HPDE6-E6E7 (cell line): Measurements from ENCODE around the gene NDUFAF3.

ENCODE experiments used
- DNase-seq: peaks from one replicate; pipeline ENCODE4 v3.0.0; 2011; ENCODE audit warnings: missing footprints; ENCODE audit errors: extremely low spot score

NDUFAF3 gene, protein sequence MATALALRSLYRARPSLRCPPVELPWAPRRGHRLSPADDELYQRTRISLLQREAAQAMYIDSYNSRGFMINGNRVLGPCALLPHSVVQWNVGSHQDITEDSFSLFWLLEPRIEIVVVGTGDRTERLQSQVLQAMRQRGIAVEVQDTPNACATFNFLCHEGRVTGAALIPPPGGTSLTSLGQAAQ

DNA sequence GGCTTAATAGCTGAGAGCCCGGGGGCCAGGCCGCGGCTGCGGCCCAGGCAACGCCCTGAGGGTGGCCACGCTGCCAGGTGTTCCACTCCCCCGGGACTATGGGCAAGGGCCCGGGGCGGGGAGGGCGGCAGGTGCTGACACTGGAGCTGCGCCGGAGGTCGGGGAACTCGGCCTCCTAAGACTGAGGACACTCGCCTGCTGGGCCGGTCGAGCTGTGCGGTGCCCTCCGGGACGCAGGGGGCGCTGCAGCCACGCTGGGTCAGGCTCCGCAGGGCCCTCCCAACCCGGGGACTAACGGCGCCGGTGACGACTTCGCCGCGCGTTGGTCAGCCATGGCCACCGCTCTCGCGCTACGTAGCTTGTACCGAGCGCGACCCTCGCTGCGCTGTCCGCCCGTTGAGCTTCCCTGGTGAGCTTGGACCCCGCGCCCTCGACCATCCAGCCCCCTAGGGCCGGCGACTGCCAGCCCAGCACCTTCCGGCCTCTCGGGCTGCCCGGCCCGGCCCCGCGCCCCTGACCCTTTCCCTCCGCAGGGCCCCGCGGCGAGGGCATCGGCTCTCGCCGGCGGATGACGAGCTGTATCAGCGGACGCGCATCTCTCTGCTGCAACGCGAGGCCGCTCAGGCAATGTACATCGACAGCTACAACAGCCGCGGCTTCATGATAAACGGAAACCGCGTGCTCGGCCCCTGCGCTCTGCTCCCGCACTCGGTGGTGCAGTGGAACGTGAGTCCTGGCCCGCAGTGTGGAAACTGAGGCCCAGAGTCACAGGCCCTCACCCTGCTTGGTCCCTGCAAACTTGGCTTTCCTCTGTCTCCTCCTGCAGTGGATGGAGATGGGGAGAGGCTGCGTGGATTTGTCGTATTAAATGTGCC lies at the start of gene NDUFAF3:
NDUFAF3 (plus strand) TSS at position 309 of the 875 bp plus-strand sequence; CDS start at position 333, 24 bp downstream.
- DNase-seq, result peak; percentile 56

DNA sequence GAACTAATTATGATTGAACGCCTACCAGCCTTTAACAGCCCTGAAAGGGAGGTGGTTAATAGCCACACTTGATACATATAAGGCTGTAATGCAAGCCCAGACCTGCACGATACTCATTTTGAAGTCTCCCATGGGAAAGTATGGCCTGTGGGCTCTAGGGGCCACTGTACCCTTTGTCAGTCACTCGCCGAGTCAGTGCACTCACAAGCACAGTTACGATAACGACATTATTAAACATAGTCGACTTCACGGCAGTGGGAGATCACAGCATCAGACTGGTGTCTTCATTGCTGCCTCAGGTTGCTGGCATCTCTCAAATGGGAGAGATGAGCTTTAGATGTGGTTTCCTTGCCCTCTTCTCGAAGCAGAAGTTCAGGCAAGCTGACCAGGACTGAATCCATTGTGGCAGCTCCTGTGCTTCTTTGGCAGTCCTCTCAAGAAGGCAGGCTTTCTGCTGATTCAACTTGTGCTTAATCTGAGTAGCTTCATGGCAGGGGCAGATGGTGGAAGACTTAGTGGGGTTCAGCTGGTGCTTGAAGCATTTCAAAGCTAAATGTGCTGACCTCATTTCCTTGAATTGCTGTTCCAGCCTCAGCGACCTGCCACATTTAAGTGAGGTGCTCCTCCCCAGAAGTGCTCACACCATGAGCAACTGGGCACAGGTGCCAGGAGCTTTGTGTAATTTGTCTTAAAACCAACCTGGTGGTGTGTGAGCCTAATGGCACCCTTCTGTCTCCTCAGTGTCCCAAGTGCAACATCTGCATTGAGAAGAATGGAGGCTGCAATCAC lies 47.7 kb upstream of the NDUFAF3 start:
- DNase-seq, result no peak

DNA sequence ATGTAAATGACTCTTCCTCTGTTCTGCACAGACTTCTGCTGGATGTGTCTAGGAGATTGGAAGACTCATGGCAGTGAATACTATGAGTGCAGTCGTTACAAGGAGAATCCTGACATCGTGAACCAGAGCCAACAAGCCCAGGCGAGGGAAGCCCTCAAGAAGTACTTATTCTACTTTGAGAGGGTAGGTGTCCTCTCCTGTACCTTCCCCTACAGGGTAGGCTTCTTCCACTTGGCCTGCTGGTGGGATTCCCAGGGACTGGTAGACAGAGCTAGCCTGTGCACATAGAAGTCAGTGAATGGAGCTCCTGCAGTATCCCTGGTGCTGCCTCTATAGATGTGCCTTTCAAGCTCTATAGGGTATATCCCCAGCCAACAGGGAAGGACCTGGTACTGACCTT lies 42.5 kb upstream of the NDUFAF3 start:
- no peak for DNase-seq

DNA sequence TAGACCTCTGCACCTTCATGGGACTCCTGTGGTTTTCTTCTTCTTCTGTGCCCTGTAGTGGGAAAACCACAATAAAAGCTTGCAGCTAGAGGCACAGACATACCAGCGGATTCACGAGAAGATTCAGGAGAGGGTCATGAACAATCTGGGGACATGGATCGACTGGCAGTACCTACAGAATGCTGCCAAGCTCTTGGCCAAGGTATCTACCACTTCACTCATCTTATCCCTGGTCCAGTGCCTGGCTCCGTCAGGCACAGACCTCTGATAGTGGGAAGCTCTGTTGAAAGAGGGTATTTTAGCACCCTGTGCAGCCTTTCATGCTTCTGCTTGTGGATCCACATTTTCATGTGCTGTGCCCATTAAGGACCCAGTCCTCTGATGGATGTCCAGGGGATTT lies 41.6 kb upstream of the NDUFAF3 start:
- DNase-seq, result no peak

DNA sequence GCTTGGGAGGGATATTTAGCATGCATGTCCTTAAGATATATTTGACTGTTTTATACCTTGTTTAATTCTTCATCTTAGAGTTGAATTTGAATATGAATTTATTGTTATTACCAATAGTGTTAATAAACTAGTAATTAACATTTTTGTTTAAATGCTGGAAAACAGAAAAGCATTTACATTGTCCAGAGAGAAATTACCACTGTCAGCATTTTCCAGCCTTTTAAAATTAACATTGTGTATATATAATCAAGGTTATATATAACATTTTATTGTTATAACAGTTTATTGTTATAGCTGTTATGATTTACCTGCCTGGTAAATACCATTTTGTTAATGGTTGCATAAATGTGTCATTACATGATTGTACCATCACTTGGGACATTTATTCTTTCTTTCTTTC lies 39.9 kb upstream of the NDUFAF3 start:
- DNase-seq, result no peak

DNA sequence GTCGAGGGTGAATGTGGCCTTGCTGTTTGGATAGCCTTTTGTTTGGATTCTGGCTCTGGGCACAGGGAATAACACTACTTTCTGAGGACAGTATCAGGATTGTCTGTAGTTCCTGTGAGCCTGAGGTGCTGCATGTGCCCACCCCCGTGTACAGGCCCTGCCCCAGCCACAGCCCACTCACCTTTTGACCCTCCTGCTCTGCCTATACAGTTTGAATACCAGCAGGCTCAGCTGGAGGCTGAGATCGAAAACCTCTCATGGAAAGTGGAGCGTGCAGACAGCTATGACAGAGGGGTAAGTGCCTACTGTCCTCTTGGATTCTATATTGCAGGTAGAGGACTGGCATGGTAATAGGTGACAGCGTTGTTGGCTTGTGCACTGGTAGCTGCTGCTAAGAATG lies 39.2 kb upstream of the NDUFAF3 start:
- no peak for DNase-seq

DNA sequence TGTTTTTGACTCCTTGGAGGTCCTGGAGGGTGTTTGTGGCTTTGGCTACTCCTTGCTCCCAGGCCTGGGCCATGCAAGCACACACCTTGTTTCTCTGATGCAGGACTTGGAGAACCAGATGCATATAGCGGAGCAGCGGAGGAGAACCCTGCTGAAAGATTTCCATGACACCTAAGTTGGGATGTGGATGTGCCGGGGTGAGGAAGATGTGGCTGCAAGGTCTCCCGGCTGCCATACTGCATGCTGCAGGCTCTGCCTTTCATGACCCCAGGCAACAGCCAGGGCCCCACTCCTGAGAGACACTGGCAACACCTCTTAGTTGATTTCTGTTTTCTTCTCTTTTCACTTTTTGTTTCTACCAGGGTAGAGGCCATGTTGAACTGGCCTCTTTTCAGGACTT lies 38.8 kb upstream of the NDUFAF3 start:
- no peak for DNase-seq

DNA sequence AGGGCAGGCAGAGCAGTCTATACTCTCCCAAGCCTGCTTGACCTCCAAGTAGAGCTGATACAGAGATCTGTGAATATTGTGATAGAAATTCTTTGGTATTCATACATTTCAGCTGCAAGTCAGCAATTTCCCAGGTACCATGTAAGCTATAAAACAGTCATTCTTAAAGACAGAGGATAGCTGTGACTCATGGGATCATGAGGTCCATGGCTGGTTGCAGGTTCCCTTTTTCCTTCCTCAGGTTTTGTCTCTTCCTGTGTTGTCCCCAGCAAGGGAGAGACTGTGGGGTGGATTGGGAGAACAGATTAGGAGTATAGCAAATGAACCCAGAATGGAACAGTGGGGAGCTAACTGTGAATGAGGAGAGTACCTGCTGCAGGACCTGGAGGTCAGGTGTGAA lies 37.3 kb upstream of the NDUFAF3 start:
- DNase-seq, result no peak

DNA sequence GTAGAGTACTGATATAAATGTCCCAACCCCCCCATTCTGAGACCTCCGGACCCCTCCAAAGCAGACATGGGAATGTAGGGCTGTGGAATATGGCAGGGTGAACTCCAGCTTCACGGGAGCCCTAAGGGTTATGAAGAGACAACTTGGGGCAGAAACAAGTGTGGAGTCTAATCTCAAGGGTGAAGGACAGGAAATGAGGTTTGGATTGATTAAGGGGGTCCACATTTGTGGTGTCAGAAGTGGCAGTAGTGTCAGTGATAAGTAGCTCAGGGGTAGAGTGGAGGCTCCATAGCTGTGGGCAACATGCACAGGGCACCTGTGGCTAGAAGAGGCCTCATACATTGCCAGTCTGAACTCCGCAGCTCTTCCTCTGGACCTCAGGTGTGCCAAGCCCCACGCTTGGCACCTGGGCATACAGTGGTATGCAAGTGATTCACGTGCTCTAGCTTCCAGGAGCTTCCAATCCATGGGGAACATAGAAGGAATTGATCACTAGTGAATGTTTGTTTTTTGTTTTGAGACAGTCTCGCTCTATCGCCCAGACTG lies 36.0 kb upstream of the NDUFAF3 start:
- DNase-seq, result no peak

DNA sequence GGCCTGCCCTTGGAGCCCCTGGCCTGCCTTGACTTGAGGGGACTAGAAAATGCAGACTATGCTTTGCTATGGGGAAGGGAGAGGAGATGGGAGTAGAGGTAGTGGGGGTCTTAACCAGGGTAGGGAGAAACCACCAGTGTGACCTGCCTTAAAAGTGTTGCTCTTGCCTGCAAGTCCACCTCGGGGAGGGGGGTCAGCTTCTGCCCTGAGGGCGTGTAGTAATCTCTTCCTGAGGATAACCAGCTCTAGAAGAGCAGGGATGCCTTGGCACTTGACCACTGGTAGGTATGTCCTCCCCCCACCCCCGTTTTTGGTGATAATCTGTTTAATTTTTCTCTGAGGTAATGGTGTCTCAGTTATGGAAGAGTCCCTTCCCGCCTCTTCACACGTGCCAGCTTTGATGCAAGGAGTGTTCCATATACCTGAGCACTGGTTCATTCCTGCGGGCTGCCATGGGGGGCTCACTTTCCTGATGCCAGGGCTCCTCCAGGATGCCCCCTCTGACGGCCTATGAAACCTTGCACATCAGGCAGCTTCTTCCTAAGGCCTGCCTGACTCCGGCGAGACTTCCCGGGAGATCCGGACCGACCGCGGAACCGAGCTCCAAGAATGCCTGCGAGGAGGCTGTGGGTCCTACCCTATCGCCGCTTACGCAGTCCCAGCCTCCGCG lies 32.7 kb upstream of the NDUFAF3 start:
- no peak for DNase-seq

DNA sequence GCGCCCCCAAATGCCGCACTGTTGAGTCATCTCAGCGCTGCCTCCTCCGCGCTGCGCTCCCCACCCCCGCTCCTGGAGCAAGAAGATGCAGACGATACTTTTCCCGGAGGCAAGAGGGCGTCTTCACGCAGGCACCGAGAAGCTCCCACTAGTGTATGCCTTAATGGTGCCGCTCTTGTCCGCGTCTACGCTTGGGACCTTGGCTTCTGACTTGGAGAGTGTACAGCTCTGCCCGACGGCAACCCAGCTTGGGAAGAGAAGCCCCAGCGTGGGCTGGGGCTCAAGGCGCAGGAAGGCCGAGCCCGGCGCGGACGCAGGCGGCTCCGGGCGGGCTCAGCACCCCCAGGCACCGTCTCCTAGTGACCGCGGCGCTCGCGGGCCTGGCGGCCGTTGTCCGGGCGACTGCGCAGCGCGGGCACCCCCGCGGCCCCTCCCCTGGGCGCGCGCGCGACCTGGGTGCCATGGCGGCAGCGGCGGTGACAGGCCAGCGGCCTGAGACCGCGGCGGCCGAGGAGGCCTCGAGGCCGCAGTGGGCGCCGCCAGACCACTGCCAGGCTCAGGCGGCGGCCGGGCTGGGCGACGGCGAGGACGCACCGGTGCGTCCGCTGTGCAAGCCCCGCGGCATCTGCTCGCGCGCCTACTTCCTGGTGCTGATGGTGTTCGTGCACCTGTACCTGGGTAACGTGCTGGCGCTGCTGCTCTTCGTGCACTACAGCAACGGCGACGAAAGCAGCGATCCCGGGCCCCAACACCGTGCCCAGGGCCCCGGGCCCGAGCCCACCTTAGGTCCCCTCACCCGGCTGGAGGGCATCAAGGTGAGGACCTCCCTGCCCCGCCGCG lies 31.9 kb upstream of the NDUFAF3 start, which contains the start of gene P4HTM:
P4HTM (plus strand) TSS at position 446 of the 840 bp plus-strand sequence; CDS start at position 462, 16 bp downstream.
- DNase-seq, result peak; percentile 9

DNA sequence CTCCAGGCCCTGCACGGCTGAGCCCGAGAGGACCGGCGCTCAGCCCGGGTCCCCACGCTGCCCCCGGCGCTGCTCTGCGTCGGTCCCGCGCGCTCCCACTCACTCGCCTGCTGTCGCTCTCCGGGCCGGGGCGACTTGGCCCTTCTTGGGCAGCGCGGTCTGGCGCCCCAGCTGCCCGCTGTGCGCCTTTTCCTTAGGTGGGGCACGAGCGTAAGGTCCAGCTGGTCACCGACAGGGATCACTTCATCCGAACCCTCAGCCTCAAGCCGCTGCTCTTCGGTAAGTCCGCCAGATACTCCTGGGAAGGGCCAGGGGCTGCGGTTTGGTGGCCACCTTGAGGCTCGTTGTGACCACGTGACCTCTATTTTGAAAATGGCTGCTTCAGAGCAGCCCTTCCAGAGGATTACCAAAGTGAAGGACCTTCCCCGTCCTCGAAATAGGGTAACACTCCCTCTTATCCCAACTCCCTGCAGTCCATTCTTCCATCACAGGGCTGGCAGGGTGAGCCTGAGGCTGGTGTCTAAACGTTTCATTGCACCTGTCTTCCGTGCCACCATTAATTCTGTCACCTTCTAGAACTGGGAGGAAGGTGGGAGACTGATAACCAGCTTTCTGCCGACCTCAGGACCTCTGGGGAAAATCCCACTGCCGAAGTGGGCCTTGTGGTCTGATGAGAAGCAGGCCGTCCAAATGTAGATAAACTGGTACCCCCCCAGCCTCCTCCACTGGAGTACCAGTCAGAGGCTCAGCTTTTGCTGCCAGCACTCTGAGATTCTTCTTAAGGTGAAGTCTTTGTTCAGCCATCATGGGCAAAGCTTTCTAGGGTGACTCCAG lies 31.1 kb upstream of the NDUFAF3 start:
- no peak for DNase-seq

DNA sequence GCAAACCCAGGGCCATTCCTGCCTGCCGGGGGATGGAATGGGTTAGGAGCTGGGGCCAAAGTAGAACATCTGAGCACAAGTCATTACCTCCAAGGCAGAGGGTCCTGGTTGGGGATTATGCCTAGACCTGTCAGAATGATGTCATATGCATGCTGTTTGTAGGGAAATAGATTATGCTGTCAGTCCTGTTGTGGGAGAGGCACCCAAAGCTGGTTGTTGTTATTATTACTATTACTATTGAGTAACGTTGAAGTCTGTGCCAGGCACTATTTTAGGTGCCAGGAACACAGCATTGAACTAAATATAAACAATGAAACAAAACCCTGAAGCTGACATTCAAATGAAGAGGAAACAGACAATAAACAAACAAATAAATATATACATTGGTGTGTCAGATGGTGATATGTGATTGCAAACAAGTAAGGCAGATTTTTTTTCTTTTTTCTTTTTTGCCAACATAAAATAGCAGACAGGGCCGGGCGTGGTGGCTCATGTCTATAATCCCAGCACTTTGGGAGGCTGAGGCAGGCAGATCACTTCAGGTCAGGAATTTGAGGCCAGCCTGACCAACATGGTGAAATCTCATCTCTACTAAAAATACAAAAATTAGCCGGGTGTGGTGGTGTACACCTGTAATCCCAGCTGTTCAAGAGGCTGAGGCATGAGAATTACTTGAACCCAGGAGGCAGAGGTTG lies 29.9 kb upstream of the NDUFAF3 start:
- no peak for DNase-seq

DNA sequence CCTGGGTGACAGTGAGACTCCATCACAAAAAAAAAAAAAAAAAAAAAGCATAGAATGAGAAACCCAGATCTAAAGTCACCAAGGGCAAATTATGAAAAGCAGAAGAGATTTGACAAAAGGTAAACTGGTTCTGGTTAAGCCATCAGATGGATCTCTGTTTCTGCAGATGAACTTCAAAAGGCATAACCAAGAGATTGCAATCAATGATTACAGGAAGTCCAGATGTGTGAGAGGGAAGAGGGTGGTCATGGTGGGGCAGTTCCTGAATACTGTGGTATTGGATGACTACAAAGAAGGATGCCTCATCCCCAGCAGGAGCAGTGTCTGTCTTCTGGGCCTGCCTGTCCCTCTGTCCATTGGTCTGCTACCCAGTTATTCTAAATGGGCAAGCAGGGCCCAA lies 28.1 kb upstream of the NDUFAF3 start:
- no peak for DNase-seq

DNA sequence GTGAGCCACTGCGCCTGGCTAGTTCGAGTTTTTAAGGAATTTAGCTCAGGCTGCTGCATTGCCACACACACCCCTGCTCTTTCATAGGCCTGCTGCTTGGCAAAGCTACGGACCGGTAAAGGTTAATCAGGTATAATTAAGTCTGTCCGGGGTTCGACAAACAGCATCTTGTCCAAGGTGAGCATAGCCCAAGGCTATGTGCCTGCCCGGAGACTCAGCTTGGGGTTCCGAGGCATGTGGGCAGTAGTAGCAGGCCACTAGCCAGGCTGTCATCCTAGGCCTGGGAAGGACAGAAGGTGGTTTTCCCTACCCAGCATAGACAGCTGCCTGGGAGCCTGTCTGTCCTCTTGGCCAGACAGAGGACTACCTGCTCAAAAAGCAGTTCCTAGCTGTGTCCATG lies 25.3 kb upstream of the NDUFAF3 start:
- no peak for DNase-seq

DNA sequence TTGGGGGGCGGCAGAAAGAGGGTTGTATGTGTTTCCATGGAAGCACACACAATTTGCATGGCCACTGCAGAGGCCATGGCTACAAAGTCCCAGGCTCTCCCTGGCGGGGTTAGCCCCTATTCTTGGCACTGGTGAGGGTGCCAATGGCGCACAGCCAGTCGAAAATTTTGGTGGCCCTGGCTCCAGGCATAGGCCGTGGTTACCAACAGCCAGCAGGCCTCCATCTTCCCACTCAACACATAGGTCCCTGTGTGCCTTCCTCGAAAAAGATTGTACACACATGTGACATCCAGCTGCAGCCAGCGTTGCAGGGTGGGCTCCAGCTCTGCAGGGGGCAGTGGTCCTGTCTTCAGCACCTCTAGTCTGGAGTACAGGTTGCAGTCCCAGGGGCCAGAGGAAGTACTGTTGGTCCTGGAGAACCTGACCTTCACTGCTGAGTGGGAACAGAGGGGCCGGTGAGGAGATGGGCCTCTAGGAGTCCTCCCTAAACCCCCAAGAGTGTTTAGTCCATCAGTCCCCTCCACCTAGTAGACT lies 24.8 kb upstream of the NDUFAF3 start:
- DNase-seq, result no peak

DNA sequence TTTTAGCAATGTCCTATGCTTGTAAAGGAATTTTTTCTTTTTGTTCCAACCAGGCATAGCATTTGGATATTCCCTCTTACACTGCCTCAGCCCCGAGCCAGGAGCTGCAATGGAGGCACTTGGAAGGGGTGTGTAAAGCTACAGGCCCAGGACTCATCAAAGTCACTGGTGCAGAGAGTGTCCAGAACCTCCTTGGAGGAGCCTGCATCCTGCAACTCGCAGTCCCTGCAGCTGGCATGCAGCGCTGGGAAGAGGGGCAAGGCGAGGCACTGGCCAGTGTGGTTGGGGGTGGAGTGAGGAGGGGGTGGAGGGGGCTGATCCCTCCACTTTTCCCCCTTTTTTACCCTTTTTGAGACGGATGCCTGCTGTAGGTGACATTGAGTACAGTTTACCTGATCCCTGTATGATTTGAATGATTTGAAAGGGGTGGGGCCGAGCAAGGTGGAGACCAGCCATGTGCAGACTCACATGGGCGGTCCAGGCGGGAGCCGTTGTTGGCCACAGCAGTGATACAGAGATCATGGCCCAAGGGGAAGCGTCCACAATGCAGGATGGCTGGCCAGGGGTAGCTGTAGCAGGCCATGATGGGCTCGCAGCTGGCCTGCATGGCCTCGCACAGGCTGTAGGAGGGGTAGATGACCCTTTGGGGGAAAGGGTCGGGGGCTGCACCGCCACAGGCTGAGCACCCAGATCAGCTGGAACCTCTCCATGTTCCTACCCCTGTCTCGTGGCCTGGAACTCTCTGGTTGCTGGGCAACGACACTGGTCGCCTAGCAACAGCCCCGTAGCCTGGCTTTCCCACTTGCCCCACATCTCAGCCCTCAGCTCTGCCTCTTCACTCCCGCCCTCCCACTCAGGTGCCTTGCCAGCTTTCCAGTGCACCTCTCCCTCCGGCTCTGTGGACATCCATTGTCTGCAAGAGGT lies 23.9 kb upstream of the NDUFAF3 start:
- no peak for DNase-seq
